GM12878 (cell line): ENCODE measurements around the gene ATF7. TPM values are rescaled to one million over a fixed set of nuclear protein-coding genes. Genes with fewer than 3 reads are reported as not detected.

Experiments used
- ATAC-seq: fragments of 200-7000 bp; cut with Tn5 transposase; 3 replicates; pipeline ENCODE4 v1.9.1; 2020; ENCODE audit warnings: mild to moderate bottlenecking, moderate library complexity
- BruUV-seq: library from RNA; stranded (reverse); fragments of 400-500 nt; replicated peaks from 2 replicates; lab custom pipeline; 2021; lab: Mats Ljungman, UMichigan
- CTCF ChIA-PET: fragments of 300-600 bp; sonication (Branson Sonifier 250); formaldehyde crosslinking; extraction: SDS; loops from one replicate; lab custom pipeline; 2021; ENCODE audit warnings: inconsistent platforms; lab: Yijun Ruan, JAX
- POLR2A ChIA-PET: fragments of 350-600 bp; formaldehyde crosslinking; extraction: SDS; loops from one replicate; lab custom pipeline; 2021; ENCODE audit warnings: inconsistent platforms; lab: Charles Lee
- RAD21 ChIA-PET: fragments of 300-600 bp; sonication (Branson Sonifier 250); formaldehyde crosslinking; loops from one replicate; lab custom pipeline; 2023; ENCODE audit warnings: antibody characterized with exemption; ENCODE audit not compliant: unreplicated experiment; lab: Charles Lee
- SMC1A ChIA-PET: fragments of 300-600 bp; sonication (Branson Sonifier 250); formaldehyde crosslinking; loops from one replicate; lab custom pipeline; 2023; ENCODE audit not compliant: unreplicated experiment, uncharacterized antibody; lab: Charles Lee
- DNase-seq: peaks from one replicate; pipeline ENCODE4 v3.0.0-alpha.2; 2011; ENCODE audit warnings: low read depth, low spot score
- FAIRE-seq: peaks from 3 replicates; lab custom pipeline; 2011; peaks lifted over from hg19 to GRCh38; lab: Jason Lieb, UNC
- H2AFZ ChIP-seq: 2 replicates; pipeline ENCODE4 v1.6.0; 2011; ENCODE audit warnings: low read depth, low read length, control low read depth; ENCODE audit not compliant: control insufficient read depth
- H3K27ac ChIP-seq: 2 replicates; pipeline ENCODE4 v1.5.1; 2011; ENCODE audit warnings: control low read depth; ENCODE audit not compliant: control insufficient read depth, insufficient read depth
- H3K27me3 ChIP-seq, 2 experiments: replicated peaks in 1 of 2; 2 replicates each; pipeline versions ENCODE4 v1.6.0 to v1.6.1; 2011; ENCODE audit warnings: low read length in 1 of 2; ENCODE audit not compliant: control insufficient read depth in 2 of 2, insufficient read depth in 2 of 2
- H3K36me3 ChIP-seq, 2 experiments: 2 replicates each; pipeline ENCODE4 v1.5.1; 2011; ENCODE audit warnings: low read length in 1 of 2; ENCODE audit not compliant: control insufficient read depth in 2 of 2, insufficient read depth in 2 of 2
- H3K4me1 ChIP-seq: 2 replicates; pipeline ENCODE4 v1.6.1; 2011; ENCODE audit warnings: mild to moderate bottlenecking, low read length, moderate library complexity, mixed read lengths; ENCODE audit not compliant: control insufficient read depth, insufficient read depth
- H3K4me2 ChIP-seq: 2 replicates; pipeline ENCODE4 v1.6.0; 2011; ENCODE audit warnings: control low read depth; ENCODE audit not compliant: control insufficient read depth, insufficient read depth
- H3K4me3 ChIP-seq: fragments of 200-600 bp; sonication (generic); 2 replicates; pipeline ENCODE4 v1.5.1; 2016
- H3K79me2 ChIP-seq: 2 replicates; pipeline ENCODE4 v1.6.0; 2011; ENCODE audit warnings: low read length; ENCODE audit not compliant: control insufficient read depth, insufficient read depth
- H3K9ac ChIP-seq: 2 replicates; pipeline ENCODE4 v1.8.0; 2011; ENCODE audit warnings: low read length, control low read depth, mixed read lengths; ENCODE audit not compliant: control insufficient read depth, insufficient read depth
- H3K9me3 ChIP-seq: replicated peaks from 3 replicates; pipeline ENCODE4 v1.5.1; 2011; ENCODE audit warnings: mild to moderate bottlenecking, low read length; ENCODE audit not compliant: control insufficient read depth, insufficient read depth
- H4K20me1 ChIP-seq: 2 replicates; pipeline ENCODE4 v1.6.0; 2011; ENCODE audit not compliant: control insufficient read depth, insufficient read depth
- ATF7 ChIP-seq: fragments of 450-650 bp; IDR thresholded peaks from 2 replicates; pipeline ENCODE4 v1.6.1; 2016; ENCODE audit warnings: low read depth, mild to moderate bottlenecking
- CREM ChIP-seq: IDR thresholded peaks from 2 replicates; pipeline ENCODE4 v1.6.1; 2014; ENCODE audit warnings: antibody characterized with exemption, low read depth
- E2F8 ChIP-seq: fragments of 450-650 bp; IDR thresholded peaks from 2 replicates; pipeline ENCODE4 v1.6.1; 2018; ENCODE audit warnings: mild to moderate bottlenecking, low read depth, moderate library complexity; ENCODE audit not compliant: partially characterized antibody
- E4F1 ChIP-seq: fragments of 450-650 bp; IDR thresholded peaks from 2 replicates; pipeline ENCODE4 v1.6.1; 2018; ENCODE audit warnings: borderline replicate concordance, mild to moderate bottlenecking; ENCODE audit not compliant: partially characterized antibody
- ETV6 ChIP-seq, 2 experiments: fragments of 450-650 bp in 1 of 2; IDR thresholded peaks in 1 of 2; conservative IDR thresholded peaks in 1 of 2; 2 replicates each; pipeline ENCODE4 v1.6.1; 2014; ENCODE audit warnings: antibody characterized with exemption in 1 of 2, borderline replicate concordance in 1 of 2, low read depth in 1 of 2, mild to moderate bottlenecking in 1 of 2, moderate library complexity in 1 of 2
- IKZF1 ChIP-seq: fragments of 450-650 bp; conservative IDR thresholded peaks from 2 replicates; pipeline ENCODE4 v1.6.1; 2017; ENCODE audit warnings: antibody characterized with exemption, mild to moderate bottlenecking
- IKZF2 ChIP-seq, 2 experiments: fragments of 450-650 bp; IDR thresholded peaks; 2 replicates each; pipeline ENCODE4 v1.6.1; 2017; ENCODE audit warnings: mild to moderate bottlenecking in 2 of 2, moderate library complexity in 2 of 2
- LARP7 ChIP-seq: fragments of 450-650 bp; IDR thresholded peaks from 2 replicates; pipeline ENCODE4 v1.6.1; 2017; ENCODE audit warnings: mild to moderate bottlenecking
- NFXL1 ChIP-seq: fragments of 450-650 bp; IDR thresholded peaks from 2 replicates; pipeline ENCODE4 v1.6.1; 2017; ENCODE audit warnings: antibody characterized with exemption, mild to moderate bottlenecking, borderline replicate concordance
- PAX5 ChIP-seq: IDR thresholded peaks from 2 replicates; pipeline ENCODE4 v1.6.1; 2011; ENCODE audit warnings: low read depth, low read length, borderline replicate concordance
- PBX3 ChIP-seq: IDR thresholded peaks from 2 replicates; pipeline ENCODE4 v1.6.1; 2011; ENCODE audit warnings: mild to moderate bottlenecking, low read depth, low read length, moderate library complexity; ENCODE audit not compliant: insufficient replicate concordance
- PKNOX1 ChIP-seq: fragments of 450-650 bp; IDR thresholded peaks from 2 replicates; pipeline ENCODE4 v1.6.1; 2016; ENCODE audit warnings: mild to moderate bottlenecking
- TCF12 ChIP-seq: IDR thresholded peaks from 2 replicates; pipeline ENCODE4 v1.6.1; 2011; ENCODE audit warnings: low read depth, mild to moderate bottlenecking, low read length
- WGBS: methylation state at CpG from one replicate; pipeline ENCODE4 v1.1.6; 2016; ENCODE audit warnings: low lambda C conversion rate; ENCODE audit not compliant: insufficient replicate concordance, insufficient coverage; ENCODE audit errors: missing lambda C conversion rate; 5-methylcytosine and 5-hydroxymethylcytosine counted together
- in situ Hi-C: fragments of 300-500 bp; cut with MboI; formaldehyde crosslinking; loops from 9 replicates; pipeline ENCODE4 v1.14.3; 2018; ENCODE audit warnings: mixed read lengths
- intact Hi-C: fragments of 100-400 bp; cut with micrococcal nuclease; formaldehyde crosslinking; loops from one replicate; pipeline ENCODE4 v1.14.2; 2022; ENCODE audit not compliant: unreplicated experiment
- polyA plus RNA-seq, 11 experiments: library from polyadenylated mRNA; depleted of rRNA in 4 of 11; unstranded in 6 of 11; stranded (reverse) in 5 of 11; fragments of >200 nt; fragmentation: Nextera tagmentation in 4 of 11; fragmentation: Illumina TruSeq in 1 of 11; extraction: Ambion mirVana in 4 of 11; extraction: Trizol in 1 of 11; gene quantifications; 1 replicate in 1 of 11; 2 replicates in 10 of 11; pipeline versions ENCODE4 v1.2.1 to v1.2.3, GENCODE V29; 2011 to 2016; ENCODE audit warnings: inconsistent platforms in 2 of 11, missing spikeins in 2 of 11, low read depth in 1 of 11
- total RNA-seq, 4 experiments: library from RNA; depleted of rRNA in 3 of 4; stranded (reverse); fragments of >200 nt in 3 of 4; fragmentation: Illumina TruSeq in 1 of 4; extraction: Trizol in 1 of 4; gene quantifications; 2 replicates each; pipeline versions ENCODE4 v1.2.1 to v1.2.3, GENCODE V29; 2013 to 2021

ATF7 gene
- total and polyA plus RNA-seq, 10 of the 15 experiments (the other 5 are each of a cell fraction or from before 2014, with no cell fraction given) = 9.1 to 30.7 (median 21.8) TPM

GRCh38 chr12:53510181-53510812 lies 115.9 kb downstream of the ATF7 start:
- Histone ChIP-seq H4K20me1 (no peaks in the 10 kb centered on the region), H2AFZ (no peak overlapping the region), H3K36me3 (peaks cover 10 to 27% of the 10 kb centered on the region in 2 experiments; a peak in 3 of 4 replicates), H3K27me3 (no peaks in the 10 kb centered on the region), H3K4me3 (no peak overlapping the region), H3K27ac (no peak overlapping the region), H3K9me3 (no peaks in the 10 kb centered on the region), H3K9ac (no peak overlapping the region), H3K4me1 (0 out of 2 replicates have a peak, but pooled peaks cover 3% of the 10 kb centered on the region), H3K4me2 (no peak overlapping the region), H3K79me2 (no peaks in the 10 kb centered on the region)
- ChIA-PET POLR2A (interaction anchor here (1.2 kb wide), 1 partner anchor 9 kb away, joined by 4 read pairs; the partner anchor contains the start of gene TARBP2), RAD21 (interaction anchor here (0.7 kb wide), 1 partner anchor 158 kb away, joined by 3 read pairs; no protein-coding TSS in a partner anchor), CTCF (interaction anchor here (0.7 to 4.7 kb wide), 10 partner anchors 19 to 352 kb away, joined by 3 to 55 read pairs (median 10); partner anchors contain the start of genes AAAS and AMHR2), SMC1A (interaction anchor here (0.7 to 4.9 kb wide), 5 partner anchors 11 to 154 kb away, joined by 3 to 32 read pairs (median 3); partner anchors contain the start of gene MAP3K12)
- in situ Hi-C loops (no loop called here), intact Hi-C loops (no loop called here)
- ATAC-seq (no peak), DNase-seq (no peak), FAIRE-seq (no peak)
- WGBS = 97% methylated on average over 9 of the region's 9 CpGs
- BruUV-seq = no TSS peak
- no peak for TF ChIP-seq ATF7
- TF ChIP-seq CREM = no peak
- no peak for TF ChIP-seq NFXL1
- no peak for TF ChIP-seq IKZF2 (IDR thresholded peaks at IDR 0.05)
- no peak for TF ChIP-seq PKNOX1
- TF ChIP-seq E4F1 = no peak
- TF ChIP-seq LARP7 = no peak
- no peak for TF ChIP-seq E2F8
- TF ChIP-seq IKZF1 = no peak
- no peak for TF ChIP-seq PBX3
- no peak for TF ChIP-seq PAX5
- no peak for TF ChIP-seq TCF12
- no peak for TF ChIP-seq ETV6 (conservative IDR thresholded peaks at IDR 0.05 in 1 of 2, IDR thresholded peaks at IDR 0.05 in 1 of 2; ENCODE audit: borderline replicate concordance in 1 of 2, low read depth in 1 of 2)
